Mesenchymal stem cell (in vitro differentiated cells and primary cell): Measurements from ENCODE around the gene CETN2.

Experiments used
- DNase-seq: peaks from one replicate; pipeline ENCODE4 v3.0.0-alpha.2; 2013
- H2AFZ ChIP-seq: one replicate; pipeline ENCODE4 v1.6.1; 2013; ENCODE audit warnings: low read depth, mild to moderate bottlenecking, control low read depth, inconsistent platforms, low read length, moderate library complexity
- H2AK5ac ChIP-seq: 2 replicates; pipeline ENCODE4 v1.6.1; 2013; ENCODE audit warnings: low read length, moderate library complexity, mild to moderate bottlenecking, inconsistent platforms; ENCODE audit not compliant: severe bottlenecking
- H2BK120ac ChIP-seq: one replicate; pipeline ENCODE4 v1.6.1; 2013; ENCODE audit warnings: low read depth, mild to moderate bottlenecking, inconsistent platforms, low read length, moderate library complexity
- H2BK12ac ChIP-seq, 2 experiments: one replicate each; pipeline ENCODE4 v1.6.1; 2013; ENCODE audit warnings: inconsistent platforms in 2 of 2, low read length in 2 of 2, mild to moderate bottlenecking in 2 of 2, moderate library complexity in 2 of 2, control low read depth in 1 of 2
- H2BK15ac ChIP-seq: one replicate; pipeline ENCODE4 v1.6.1; 2013; ENCODE audit warnings: mild to moderate bottlenecking, low read depth, inconsistent platforms; ENCODE audit not compliant: poor library complexity, severe bottlenecking
- H2BK5ac ChIP-seq: 2 replicates; pipeline ENCODE4 v1.6.1; 2013; ENCODE audit warnings: low read depth, mild to moderate bottlenecking, low read length, control low read depth, inconsistent platforms; ENCODE audit not compliant: poor library complexity, severe bottlenecking
- H3K14ac ChIP-seq, 2 experiments: one replicate each; pipeline ENCODE4 v1.6.1; 2013; ENCODE audit warnings: inconsistent platforms in 2 of 2, low read length in 2 of 2, control low read depth in 1 of 2, mild to moderate bottlenecking in 1 of 2, moderate library complexity in 1 of 2
- H3K18ac ChIP-seq, 2 experiments: one replicate each; pipeline ENCODE4 v1.6.1; 2013; ENCODE audit warnings: inconsistent platforms in 2 of 2, low read length in 2 of 2, control low read depth in 1 of 2, low read depth in 1 of 2, mild to moderate bottlenecking in 1 of 2
- H3K23ac ChIP-seq, 2 experiments: one replicate each; pipeline ENCODE4 v1.6.1; 2013; ENCODE audit warnings: inconsistent platforms in 2 of 2, low read length in 2 of 2, mild to moderate bottlenecking in 2 of 2, moderate library complexity in 2 of 2, control low read depth in 1 of 2
- H3K27ac ChIP-seq: 2 replicates; pipeline ENCODE4 v1.5.1; 2013; ENCODE audit warnings: mild to moderate bottlenecking, moderate library complexity, low read length, control low read depth, inconsistent platforms; ENCODE audit not compliant: poor library complexity, severe bottlenecking
- H3K27me3 ChIP-seq, 2 experiments: 2 replicates each; pipeline versions ENCODE4 v1.6.1 to v1.7.0; 2013; ENCODE audit warnings: low read length in 2 of 2, mild to moderate bottlenecking in 2 of 2, moderate library complexity in 2 of 2, control low read depth in 1 of 2, inconsistent platforms in 1 of 2; ENCODE audit not compliant: control insufficient read depth in 1 of 2, insufficient read depth in 1 of 2
- H3K36me3 ChIP-seq, 2 experiments: 2 replicates each; pipeline versions ENCODE4 v1.6.1 to v1.7.0; 2013; ENCODE audit warnings: low read length in 2 of 2, control low read depth in 1 of 2, inconsistent platforms in 1 of 2, low read depth in 1 of 2, mild to moderate bottlenecking in 1 of 2; ENCODE audit not compliant: insufficient read depth in 2 of 2, control insufficient read depth in 1 of 2
- H3K4ac ChIP-seq, 2 experiments: one replicate each; pipeline ENCODE4 v1.6.1; 2013; ENCODE audit warnings: inconsistent platforms in 2 of 2, low read length in 2 of 2, mild to moderate bottlenecking in 2 of 2, moderate library complexity in 2 of 2, control low read depth in 1 of 2, low read depth in 1 of 2
- H3K4me1 ChIP-seq: 2 replicates; pipeline ENCODE4 v1.6.1; 2013; ENCODE audit warnings: low read depth, low read length, control low read depth; ENCODE audit not compliant: control insufficient read depth, insufficient read depth
- H3K4me2 ChIP-seq: 2 replicates; pipeline ENCODE4 v1.6.1; 2013; ENCODE audit warnings: low read length, mild to moderate bottlenecking, inconsistent platforms; ENCODE audit not compliant: poor library complexity, severe bottlenecking
- H3K4me3 ChIP-seq, 2 experiments: 2 replicates each; pipeline versions ENCODE4 v1.5.1 to v1.7.0; 2013; ENCODE audit warnings: low read length in 2 of 2, mild to moderate bottlenecking in 2 of 2, control low read depth in 1 of 2, low read depth in 1 of 2; ENCODE audit not compliant: insufficient read depth in 1 of 2
- H3K79me1 ChIP-seq: replicated peaks from 2 replicates; pipeline ENCODE4 v1.6.1; 2013; ENCODE audit warnings: mild to moderate bottlenecking, control low read depth, low read length, inconsistent platforms; ENCODE audit not compliant: poor library complexity, severe bottlenecking
- H3K9ac ChIP-seq: 2 replicates; pipeline ENCODE4 v1.7.0; 2013; ENCODE audit warnings: mild to moderate bottlenecking, low read length, moderate library complexity
- H3K9me3 ChIP-seq: 2 replicates; pipeline ENCODE4 v1.7.0; 2013; ENCODE audit warnings: mild to moderate bottlenecking, low read length; ENCODE audit not compliant: control insufficient read depth
- H4K8ac ChIP-seq: one replicate; pipeline ENCODE4 v1.6.1; 2013; ENCODE audit warnings: inconsistent platforms, mild to moderate bottlenecking, low read length, moderate library complexity
- H4K91ac ChIP-seq: one replicate; pipeline ENCODE4 v1.6.1; 2013; ENCODE audit warnings: mild to moderate bottlenecking, low read length, inconsistent platforms
- WGBS: methylation state at CpG from one replicate; pipeline ENCODE4 v1.1.7; 2013; ENCODE audit warnings: mixed read lengths; 5-methylcytosine and 5-hydroxymethylcytosine counted together

CETN2 gene

DNA sequence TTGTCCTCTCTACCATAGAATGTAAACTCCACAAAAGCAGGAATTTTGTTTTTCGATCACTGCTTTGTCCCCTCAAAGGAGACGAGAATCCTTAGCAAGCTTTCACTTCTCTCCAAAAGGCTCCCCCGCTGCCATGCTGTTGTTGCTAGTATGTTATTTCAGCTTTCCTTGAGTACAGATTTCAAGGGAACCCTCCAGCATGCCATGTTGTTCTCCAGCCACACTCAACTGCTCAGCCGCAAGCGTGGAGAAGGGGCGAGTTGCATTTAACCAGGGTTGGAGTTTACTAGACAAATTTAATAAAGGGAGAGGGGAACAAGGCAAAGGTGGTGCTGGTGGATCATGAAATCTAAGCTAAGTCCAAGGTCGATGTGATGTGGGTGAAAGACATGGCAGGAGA, 23.4 kb upstream of the CETN2 start:
- H4K8ac ChIP-seq, result no peak overlapping the region
- no peak overlapping the region for H4K91ac ChIP-seq
- H3K23ac ChIP-seq, result no peak overlapping the region
- H3K36me3 ChIP-seq, result peaks cover 28 to 45% of the 10 kb centered on the region in 2 experiments
- H3K79me1 ChIP-seq, result peaks cover 5% of the 10 kb centered on the region
- no peak overlapping the region for H2BK120ac ChIP-seq
- H3K27me3 ChIP-seq, result peaks cover 0 to 17% of the 10 kb centered on the region in 2 experiments
- H2AK5ac ChIP-seq, result no peak overlapping the region
- 100% methylated on average over 1 of the region's 7 CpGs for WGBS
- H2BK15ac ChIP-seq, result no peak overlapping the region
- no peak overlapping the region for H3K14ac ChIP-seq
- no peak overlapping the region for H2BK12ac ChIP-seq
- no peak overlapping the region for H3K18ac ChIP-seq
- H3K9ac ChIP-seq, result no peak overlapping the region
- H2AFZ ChIP-seq, result no peak overlapping the region
- no peak overlapping the region for H3K4me2 ChIP-seq
- H2BK5ac ChIP-seq, result no peak overlapping the region
- no peak overlapping the region for H3K27ac ChIP-seq
- no peaks in the 10 kb centered on the region for H3K9me3 ChIP-seq
- DNase-seq, result no peak
- H3K4me3 ChIP-seq, result no peak overlapping the region
- H3K4ac ChIP-seq, result no peak overlapping the region
- no peaks in the 10 kb centered on the region for H3K4me1 ChIP-seq

- Histone ChIP-seq H3K18ac (no peak overlapping the region), H3K23ac (no peak overlapping the region), H3K4ac (no peak overlapping the region), H2BK120ac (no peak overlapping the region), H3K79me1 (peaks cover 9% of the 10 kb centered on the region), H3K9me3 (no peaks in the 10 kb centered on the region), H4K91ac (no peak overlapping the region), H3K9ac (no peak overlapping the region), H3K27ac (no peak overlapping the region), H2BK12ac (no peak overlapping the region), H3K4me2 (no peak overlapping the region), H2BK15ac (no peak overlapping the region), H3K4me3 (no peak overlapping the region), H3K36me3 (peaks cover 24 to 45% of the 10 kb centered on the region in 2 experiments), H3K27me3 (peaks cover 0 to 17% of the 10 kb centered on the region in 2 experiments), H2AK5ac (no peak overlapping the region), H3K4me1 (no peaks in the 10 kb centered on the region), H2AFZ (no peak overlapping the region), H4K8ac (no peak overlapping the region), H2BK5ac (no peak overlapping the region), H3K14ac (no peak overlapping the region)
- no peak for DNase-seq
- WGBS, result no CpG with 5 or more reads among the region's 2 CpGs
Measured at GRCh38 chrX:152850465-152850864, 19.9 kb upstream of the CETN2 start.

GRCh38 chrX:152847281-152847680, 16.7 kb upstream of the CETN2 start:
- Histone ChIP-seq H2BK12ac (no peak overlapping the region), H3K4me1 (peaks cover 2% of the 10 kb centered on the region), H2BK120ac (no peak overlapping the region), H3K27me3 (peaks cover 0 to 10% of the 10 kb centered on the region in 2 experiments), H3K27ac (no peak overlapping the region), H3K14ac (no peak overlapping the region), H4K8ac (no peak overlapping the region), H3K79me1 (peaks cover 15% of the 10 kb centered on the region), H3K9ac (no peak overlapping the region), H2BK5ac (no peak overlapping the region), H2BK15ac (no peak overlapping the region), H3K4me3 (no peak overlapping the region), H3K36me3 (peaks cover 19 to 45% of the 10 kb centered on the region in 2 experiments), H3K9me3 (peaks cover 3% of the 10 kb centered on the region), H3K4ac (no peak overlapping the region), H2AK5ac (no peak overlapping the region), H3K4me2 (no peak overlapping the region), H4K91ac (no peak overlapping the region), H2AFZ (no peak overlapping the region), H3K18ac (no peak overlapping the region), H3K23ac (no peak overlapping the region)
- no peak for DNase-seq
- 90% methylated on average over 2 of the region's 6 CpGs for WGBS

GRCh38 chrX:152845618-152846240, 15.2 kb upstream of the CETN2 start:
- Histone ChIP-seq H3K14ac (no peak overlapping the region), H3K9ac (no peak overlapping the region), H2BK12ac (no peak overlapping the region), H3K9me3 (peaks cover 3% of the 10 kb centered on the region), H4K8ac (no peak overlapping the region), H3K36me3 (peaks cover 8 to 29% of the 10 kb centered on the region in 2 experiments), H3K4ac (no peak overlapping the region), H4K91ac (no peak overlapping the region), H3K27me3 (peaks cover 0 to 7% of the 10 kb centered on the region in 2 experiments), H3K79me1 (peaks cover 15% of the 10 kb centered on the region), H3K18ac (no peak overlapping the region), H2BK120ac (no peak overlapping the region), H2AFZ (no peak overlapping the region), H2AK5ac (no peak overlapping the region), H3K23ac (no peak overlapping the region), H2BK5ac (no peak overlapping the region), H3K27ac (no peak overlapping the region), H2BK15ac (no peak overlapping the region), H3K4me1 (peaks cover 2% of the 10 kb centered on the region), H3K4me2 (no peak overlapping the region), H3K4me3 (no peak overlapping the region)
- WGBS, result 91% methylated on average over 16 of the region's 17 CpGs
- DNase-seq, result no peak
